ENCODE results near the gene FUT7. TPM values are rescaled to one million over a fixed set of nuclear protein-coding genes. Genes with fewer than 3 reads are reported as not detected.

FUT7 gene
- total RNA-seq, 4 donors from 2014 or later: not detected

- intact Hi-C loops (cut with DNase I; ENCODE audit: low total_unique reads): no loop called here
- peak; percentile 89 to 91 for DNase-seq
- Histone ChIP-seq H3K4me1 (peaks cover 0 to 19% of the 10 kb centered on the region in 2 donors), H3K27me3 (no peaks in the 10 kb centered on the region), H3K36me3 (no peaks in the 10 kb centered on the region), H3K9me3 (no peaks in the 10 kb centered on the region), H3K4me3 (peak within 1 kb of the TSS; percentile 46 to 88), H3K27ac (peak within 1 kb of the TSS; percentile 83 to 91)
- TF ChIP-seq POLR2A (IDR thresholded peaks at IDR 0.05) (peak in 1 of 2 donors; percentile 35), CTCF (IDR thresholded peaks at IDR 0.05) (peak in 1 of 4 experiments; percentile 2)
Measured at GRCh38 chr9:136991993-136992818, 39.7 kb downstream of the FUT7 start, which contains the start of gene PAXX. Gene PAXX (plus strand): TSS chr9:136992422. CDS start chr9:136992444, 22 bp downstream.

GRCh38 chr9:136990242-136990911 is 41.5 kb downstream of the FUT7 start:
- Histone ChIP-seq H3K9me3 (no peaks in the 10 kb centered on the region), H3K27ac (no peak overlapping the region), H3K36me3 (no peaks in the 10 kb centered on the region), H3K27me3 (peaks cover 0 to 12% of the 10 kb centered on the region in 2 donors), H3K4me3 (no peak overlapping the region), H3K4me1 (peaks cover 0 to 6% of the 10 kb centered on the region in 2 donors)
- DNase-seq: no peak
- intact Hi-C loops (cut with DNase I; ENCODE audit: low total_unique reads): no loop called here
- TF ChIP-seq CTCF (IDR thresholded peaks at IDR 0.05) (no peak), POLR2A (IDR thresholded peaks at IDR 0.05) (no peak)

- Histone ChIP-seq H3K27me3 (peaks cover 8 to 16% of the 10 kb centered on the region in 2 donors), H3K36me3 (no peaks in the 10 kb centered on the region), H3K9me3 (no peaks in the 10 kb centered on the region), H3K4me1 (peaks cover 0 to 6% of the 10 kb centered on the region in 2 donors), H3K4me3 (no peak overlapping the region), H3K27ac (no peak overlapping the region)
- DNase-seq: no peak
- TF ChIP-seq POLR2A (IDR thresholded peaks at IDR 0.05) (no peak), CTCF (IDR thresholded peaks at IDR 0.05) (no peak)
- intact Hi-C loops (cut with DNase I; ENCODE audit: low total_unique reads): no loop called here
Measured at GRCh38 chr9:136988872-136989271, 43.0 kb downstream of the FUT7 start.

GRCh38 chr9:136985853-136986252 is 46.0 kb downstream of the FUT7 start:
- no peak for DNase-seq
- Histone ChIP-seq H3K9me3 (no peaks in the 10 kb centered on the region), H3K36me3 (no peaks in the 10 kb centered on the region), H3K27me3 (peaks cover 8 to 16% of the 10 kb centered on the region in 2 donors), H3K4me1 (no peaks in the 10 kb centered on the region), H3K27ac (no peak overlapping the region), H3K4me3 (no peak overlapping the region)
- intact Hi-C loops (cut with DNase I; ENCODE audit: low total_unique reads): no loop called here
- no peak for TF ChIP-seq POLR2A (IDR thresholded peaks at IDR 0.05)
- TF ChIP-seq CTCF (IDR thresholded peaks at IDR 0.05): no peak
